C4-2B (cell line): ENCODE measurements around the gene RIT2.

Experiments
- CTCF ChIP-seq: fragments of 450-650 bp; conservative IDR thresholded peaks from 2 replicates; pipeline ENCODE4 v1.5.1; 2017; ENCODE audit warnings: mild to moderate bottlenecking
- ZFX ChIP-seq: fragments of 450-650 bp; IDR thresholded peaks from 2 replicates; pipeline ENCODE4 v1.6.1; 2017

GRCh38 chr18:43115076-43115921, at the start of gene RIT2:
- TF ChIP-seq CTCF, result no peak
- TF ChIP-seq ZFX, result no peak
